ENCODE data around the gene PCGF6. TPM values are rescaled to one million over a fixed set of nuclear protein-coding genes. Genes with fewer than 3 reads are reported as not detected.

PCGF6 gene
- total RNA-seq, 2 donors from 2014 or later = 7.0 to 13.8 TPM

- Histone ChIP-seq H3K4me3 (no peak overlapping the region), H3K27me3 (replicated peaks; ENCODE audit: insufficient read depth) (peaks cover 5% of the 10 kb centered on the region), H3K36me3 (no peaks in the 10 kb centered on the region), H3K27ac (no peak overlapping the region), H3K4me1 (ENCODE audit: control insufficient read depth in 1 of 2, low read depth in 2 of 2) (peaks cover 9 to 18% of the 10 kb centered on the region in 2 donors), H3K9me3 (no peaks in the 10 kb centered on the region)
- TF ChIP-seq CTCF (IDR thresholded peaks at IDR 0.05) = no peak
- ATAC-seq (ENCODE audit: insufficient number of reproducible peaks, low FRiP score, low read depth) = no peak
- no peak for DNase-seq (ENCODE audit: low spot score)
Measured at GRCh38 chr10:103278862-103279298, 72.1 kb downstream of the PCGF6 start.

DNA sequence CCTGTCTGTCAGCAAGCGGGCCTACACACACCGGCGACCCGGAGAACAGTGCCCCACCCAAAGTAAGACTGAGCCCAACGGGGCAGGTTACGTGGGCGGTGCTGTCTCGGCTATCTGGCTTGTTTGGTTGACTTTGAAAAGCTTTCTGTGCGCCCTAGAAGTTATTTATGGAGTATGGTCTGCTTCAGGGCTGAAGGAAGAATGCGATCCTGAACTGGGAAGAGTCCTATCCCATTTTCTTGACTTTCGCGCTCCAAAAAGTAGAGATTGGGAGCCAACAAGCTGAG lies 72.5 kb downstream of the PCGF6 start:
- Histone ChIP-seq H3K4me1 (ENCODE audit: control insufficient read depth in 1 of 2, low read depth in 2 of 2) (peaks cover 11 to 22% of the 10 kb centered on the region in 2 donors), H3K4me3 (no peak overlapping the region), H3K36me3 (no peaks in the 10 kb centered on the region), H3K9me3 (no peaks in the 10 kb centered on the region), H3K27ac (no peak overlapping the region), H3K27me3 (replicated peaks; ENCODE audit: insufficient read depth) (peaks cover 5% of the 10 kb centered on the region)
- ATAC-seq (ENCODE audit: insufficient number of reproducible peaks, low FRiP score, low read depth) (no peak), DNase-seq (ENCODE audit: low spot score) (no peak)
- no peak for TF ChIP-seq CTCF (IDR thresholded peaks at IDR 0.05)

DNA sequence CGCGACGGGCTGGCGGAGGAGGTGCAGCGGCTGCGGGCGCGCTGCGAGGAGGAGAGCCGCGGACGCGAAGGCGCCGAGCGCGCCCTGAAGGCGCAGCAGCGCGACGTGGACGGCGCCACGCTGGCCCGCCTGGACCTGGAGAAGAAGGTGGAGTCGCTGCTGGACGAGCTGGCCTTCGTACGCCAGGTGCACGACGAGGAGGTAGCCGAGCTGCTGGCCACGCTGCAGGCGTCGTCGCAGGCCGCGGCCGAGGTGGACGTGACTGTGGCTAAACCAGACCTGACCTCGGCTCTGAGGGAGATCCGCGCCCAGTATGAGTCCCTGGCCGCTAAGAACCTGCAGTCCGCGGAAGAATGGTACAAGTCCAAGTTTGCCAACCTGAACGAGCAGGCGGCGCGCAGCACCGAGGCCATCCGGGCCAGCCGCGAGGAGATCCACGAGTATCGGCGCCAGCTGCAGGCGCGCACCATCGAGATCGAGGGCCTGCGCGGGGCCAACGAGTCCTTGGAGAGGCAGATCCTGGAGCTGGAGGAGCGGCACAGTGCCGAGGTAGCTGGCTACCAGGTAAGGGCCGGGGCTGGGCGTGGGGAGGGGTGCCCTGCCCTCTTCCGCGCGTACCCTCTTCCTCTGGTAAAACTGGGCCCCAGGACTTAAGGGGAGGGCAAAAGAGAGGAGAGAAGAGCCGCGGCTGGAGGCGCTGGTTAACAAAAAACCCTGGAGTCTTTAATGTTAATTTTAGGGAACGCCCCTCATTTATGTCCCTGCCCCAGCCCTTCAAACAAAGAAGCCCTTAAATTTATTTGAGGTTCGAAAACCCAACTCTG lies 73.0 kb downstream of the PCGF6 start:
- Histone ChIP-seq H3K27me3 (replicated peaks; ENCODE audit: insufficient read depth) (peaks cover 5% of the 10 kb centered on the region), H3K9me3 (no peaks in the 10 kb centered on the region), H3K27ac (no peak overlapping the region), H3K4me3 (peak overlapping the region; percentile 59), H3K4me1 (ENCODE audit: control insufficient read depth in 1 of 2, low read depth in 2 of 2) (peaks cover 16 to 28% of the 10 kb centered on the region in 2 donors), H3K36me3 (no peaks in the 10 kb centered on the region)
- DNase-seq (ENCODE audit: low spot score) (no peak), ATAC-seq (ENCODE audit: insufficient number of reproducible peaks, low FRiP score, low read depth) (no peak)
- no peak for TF ChIP-seq CTCF (IDR thresholded peaks at IDR 0.05)

GRCh38 chr10:103276896-103277712 lies 73.8 kb downstream of the PCGF6 start, which contains the start of gene INA:
Gene INA (plus strand): TSS chr10:103277138. CDS start chr10:103277212, 74 bp downstream.
- Histone ChIP-seq H3K27ac (no peak within 1 kb of the TSS), H3K27me3 (replicated peaks; ENCODE audit: insufficient read depth) (peaks cover 5% of the 10 kb centered on the region)
- DNase-seq (ENCODE audit: low spot score) = no peak

More at GRCh38 chr10:103276896-103277712, 73.8 kb downstream of the PCGF6 start, which contains the start of gene INA:
- TF ChIP-seq CTCF (IDR thresholded peaks at IDR 0.05) = no peak
- Histone ChIP-seq H3K4me3 (peak within 1 kb of the TSS; percentile 59), H3K9me3 (no peaks in the 10 kb centered on the region), H3K4me1 (ENCODE audit: control insufficient read depth in 1 of 2, low read depth in 2 of 2) (peaks cover 16 to 30% of the 10 kb centered on the region in 2 donors), H3K36me3 (no peaks in the 10 kb centered on the region)
- no peak for ATAC-seq (ENCODE audit: insufficient number of reproducible peaks, low FRiP score, low read depth)
